Measurements from ENCODE around the gene PHYKPL.
"Not testable (repeated sequence)": the region's sequence is repeated elsewhere in the genome, so short reads cannot be mapped to it uniquely, and the experiment has no call there.

The PHYKPL gene

DNA sequence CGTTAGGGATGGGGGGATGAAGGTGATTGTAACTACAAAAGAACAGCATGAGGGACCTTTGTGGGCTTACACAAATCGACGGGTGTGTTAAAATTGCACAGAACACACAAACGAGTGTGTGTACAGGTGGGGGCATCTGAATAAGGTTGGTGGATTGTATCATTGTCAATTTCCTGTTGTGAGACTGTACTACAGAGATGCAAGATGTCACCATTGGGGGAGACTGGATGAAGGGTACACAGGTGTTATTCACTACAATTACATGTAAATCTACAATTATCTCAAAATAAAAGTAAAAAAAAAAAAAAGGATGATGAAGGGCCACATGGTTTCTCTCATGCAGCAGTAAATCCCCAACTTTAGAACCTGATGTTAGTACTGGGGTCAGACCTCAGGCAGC lies 31.4 kb upstream of the PHYKPL start:
- DNase-seq (ENCODE audit: low read depth) = no peak

DNA sequence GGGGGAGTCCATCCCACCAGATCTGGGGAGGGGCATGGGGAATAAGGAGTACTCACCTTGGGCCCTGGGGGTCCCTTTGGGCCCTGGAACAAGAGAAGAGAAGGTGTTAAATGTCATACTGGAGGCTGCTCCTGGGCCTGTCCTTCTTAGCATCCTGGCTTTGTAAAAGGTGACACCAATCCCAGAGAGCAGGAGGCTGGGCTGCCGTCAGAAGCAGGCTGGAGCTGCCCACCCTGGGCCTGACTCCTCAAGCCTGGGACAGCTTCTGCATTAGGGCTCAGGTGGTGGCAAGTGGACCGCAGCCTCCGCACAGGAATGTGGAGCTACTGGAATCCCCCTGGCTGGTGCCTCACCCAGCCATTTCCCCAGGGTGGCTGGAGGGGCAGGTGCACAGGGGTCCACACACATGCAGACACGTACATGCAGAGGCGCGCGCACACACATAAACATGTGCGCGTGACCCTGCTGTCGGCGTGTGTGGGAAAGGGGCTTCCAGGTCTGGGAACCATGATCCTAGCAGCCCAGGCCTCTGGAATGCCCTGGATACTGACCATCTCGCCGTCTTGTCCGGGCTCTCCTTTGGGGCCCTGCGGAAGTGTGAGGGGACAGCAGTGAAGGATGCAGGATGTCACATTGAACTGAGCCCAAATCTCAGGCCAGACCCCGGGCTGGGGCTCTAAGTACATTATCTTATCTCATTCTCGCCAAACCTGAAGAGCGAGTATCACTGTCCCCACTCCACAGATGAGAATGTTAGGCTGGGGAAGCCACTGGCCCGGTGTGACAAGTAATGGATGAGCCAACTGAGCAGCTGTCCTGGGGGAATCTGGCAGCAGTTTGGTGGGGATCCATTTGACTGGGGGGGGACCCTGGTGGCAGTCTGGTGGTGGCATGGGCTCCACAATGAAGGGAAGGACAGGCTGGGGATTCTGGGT lies 29.3 kb upstream of the PHYKPL start:
- no peak for DNase-seq (ENCODE audit: low read depth)

DNA sequence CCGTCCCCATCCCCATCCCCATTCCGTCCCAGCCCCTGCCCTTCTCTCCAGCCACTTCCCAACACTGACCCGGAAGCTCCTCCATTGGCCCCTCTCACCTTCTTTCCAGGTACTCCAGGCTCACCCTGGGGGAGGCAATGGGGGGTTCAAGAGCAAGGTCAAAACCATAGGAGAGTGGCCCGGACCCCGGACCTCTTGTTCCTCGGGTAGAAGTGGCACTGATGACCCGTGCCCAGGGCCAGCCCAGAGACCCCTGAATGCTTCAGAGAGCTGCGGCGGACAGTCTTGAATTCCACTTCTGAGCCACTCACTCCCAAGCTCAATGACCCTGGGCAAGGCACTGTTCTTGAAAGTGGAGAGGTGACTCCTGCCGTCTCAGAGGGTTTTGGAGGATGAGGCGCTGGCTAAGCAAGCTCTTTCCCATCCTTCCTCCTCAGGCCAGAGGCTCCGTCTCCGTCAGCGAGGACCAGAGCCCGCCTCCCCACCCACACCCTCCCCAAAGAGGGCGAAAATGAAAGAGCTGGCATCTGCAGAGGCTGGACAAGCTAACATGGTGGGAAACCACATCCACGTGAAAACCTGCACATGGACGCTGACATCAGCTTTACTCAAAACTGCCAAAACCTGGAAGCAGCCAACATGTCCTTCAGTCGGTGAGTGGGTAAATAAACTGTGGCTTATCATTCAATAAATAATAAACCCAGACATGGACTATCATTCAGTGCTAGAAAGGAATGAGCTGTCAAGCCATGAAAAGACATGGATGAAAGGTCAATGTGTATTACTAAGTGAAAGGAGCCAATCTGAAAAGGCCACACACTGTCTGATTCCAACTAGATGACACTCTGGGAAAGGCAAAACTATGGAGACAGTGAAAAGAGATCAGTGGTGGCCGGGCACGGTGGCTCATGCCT lies 27.3 kb upstream of the PHYKPL start:
- no peak for DNase-seq (ENCODE audit: low read depth)

DNA sequence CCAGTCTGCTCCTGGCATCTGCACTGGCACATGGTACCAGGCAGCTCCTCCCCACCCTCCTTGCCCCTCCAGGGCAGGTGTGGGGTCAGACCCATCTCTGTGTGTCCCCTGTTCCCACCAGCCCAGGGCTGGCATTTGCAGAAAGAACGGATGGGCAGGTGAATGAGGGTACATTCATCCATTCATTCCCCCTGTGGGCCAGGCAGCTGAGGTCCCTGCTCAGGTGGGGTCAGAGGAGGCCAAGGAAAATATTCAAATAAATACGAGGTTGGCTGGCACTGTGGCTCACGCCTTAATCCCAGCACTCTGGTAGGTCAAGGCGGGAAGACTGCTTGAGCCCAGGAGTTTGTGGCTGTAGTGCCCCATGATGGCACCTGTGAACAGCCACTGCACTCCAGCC lies 25.0 kb upstream of the PHYKPL start:
- DNase-seq (ENCODE audit: low read depth) = no peak

DNA sequence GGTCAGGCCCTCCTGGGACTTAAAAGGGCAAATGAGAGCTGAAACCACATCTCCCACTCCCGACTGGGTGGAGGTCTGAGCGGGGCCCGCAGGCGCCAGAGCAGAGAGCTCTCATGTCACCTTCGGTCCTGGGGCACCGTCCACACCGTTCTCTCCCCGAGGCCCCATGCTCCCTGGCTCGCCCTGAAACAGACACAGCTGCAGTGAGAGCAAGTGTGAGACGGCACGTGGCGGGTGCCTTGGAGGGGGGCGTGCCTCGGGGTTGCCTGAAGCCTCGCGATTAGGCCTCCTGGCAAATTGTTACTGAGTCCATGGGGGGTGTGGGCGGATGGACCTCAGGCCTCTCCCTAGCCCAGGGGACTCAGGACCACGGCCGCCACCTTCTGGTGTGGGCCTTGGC lies 24.1 kb upstream of the PHYKPL start:
- DNase-seq (ENCODE audit: low read depth) = no peak

DNA sequence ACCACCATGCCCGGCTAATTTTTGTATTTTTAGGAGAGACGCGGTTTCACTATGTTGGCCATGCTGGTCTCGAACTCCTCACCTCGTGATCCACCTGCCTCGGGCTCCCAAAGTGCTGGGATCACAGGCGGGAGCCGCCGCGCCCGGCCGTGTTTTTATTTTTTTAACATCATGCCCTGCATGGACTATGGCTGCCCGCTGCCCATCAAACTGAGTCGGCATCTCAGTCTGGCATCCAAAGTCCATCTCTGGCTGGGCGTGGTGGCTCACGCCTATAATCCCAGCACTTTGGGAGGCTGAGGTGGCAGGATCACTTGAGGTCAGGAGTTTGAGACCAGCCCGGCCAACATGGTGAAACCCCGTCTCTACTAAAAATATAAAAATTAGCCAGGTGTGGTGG lies 21.0 kb upstream of the PHYKPL start:
- DNase-seq (ENCODE audit: low read depth) = not testable (repeated sequence)

DNA sequence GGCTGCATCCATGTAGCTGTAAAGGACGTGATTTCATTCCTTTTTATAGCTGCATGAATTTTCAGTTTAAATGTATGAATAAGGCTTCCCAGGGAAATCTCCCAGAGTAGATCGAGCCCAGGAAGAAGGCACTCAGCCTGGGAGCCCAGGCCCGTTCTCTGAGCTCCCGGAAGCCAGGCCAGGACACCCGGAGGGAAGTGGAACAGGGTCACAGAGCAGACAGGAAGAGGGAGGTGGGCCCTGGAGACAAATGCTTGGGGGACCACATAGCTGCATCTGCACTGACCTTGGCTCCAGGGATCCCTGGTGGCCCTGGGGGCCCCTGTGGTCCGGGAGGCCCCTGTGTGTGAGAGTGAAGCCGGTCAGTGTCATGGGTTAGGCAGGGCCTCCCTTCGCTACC lies 19.7 kb upstream of the PHYKPL start:
- DNase-seq (ENCODE audit: low read depth) = no peak

DNA sequence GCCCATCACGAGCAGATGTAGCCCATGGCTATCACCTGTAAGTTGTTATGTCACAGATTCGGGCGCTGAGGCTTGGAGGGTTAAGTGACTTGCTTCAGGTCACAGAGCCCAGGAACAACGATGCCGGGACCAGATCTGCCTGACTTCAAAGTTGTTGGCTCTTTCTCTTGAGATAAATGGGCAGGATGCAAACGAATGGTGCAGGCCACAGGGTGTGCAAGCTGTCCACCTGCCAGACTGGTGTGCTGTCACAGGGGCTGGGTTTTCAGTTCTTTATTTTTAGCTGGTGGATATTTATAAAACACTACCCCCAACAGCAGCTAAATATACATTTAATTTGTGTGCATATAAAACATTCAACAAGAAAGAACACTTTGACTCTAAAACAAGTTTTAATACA lies 17.7 kb upstream of the PHYKPL start:
- DNase-seq (ENCODE audit: low read depth) = no peak

DNA sequence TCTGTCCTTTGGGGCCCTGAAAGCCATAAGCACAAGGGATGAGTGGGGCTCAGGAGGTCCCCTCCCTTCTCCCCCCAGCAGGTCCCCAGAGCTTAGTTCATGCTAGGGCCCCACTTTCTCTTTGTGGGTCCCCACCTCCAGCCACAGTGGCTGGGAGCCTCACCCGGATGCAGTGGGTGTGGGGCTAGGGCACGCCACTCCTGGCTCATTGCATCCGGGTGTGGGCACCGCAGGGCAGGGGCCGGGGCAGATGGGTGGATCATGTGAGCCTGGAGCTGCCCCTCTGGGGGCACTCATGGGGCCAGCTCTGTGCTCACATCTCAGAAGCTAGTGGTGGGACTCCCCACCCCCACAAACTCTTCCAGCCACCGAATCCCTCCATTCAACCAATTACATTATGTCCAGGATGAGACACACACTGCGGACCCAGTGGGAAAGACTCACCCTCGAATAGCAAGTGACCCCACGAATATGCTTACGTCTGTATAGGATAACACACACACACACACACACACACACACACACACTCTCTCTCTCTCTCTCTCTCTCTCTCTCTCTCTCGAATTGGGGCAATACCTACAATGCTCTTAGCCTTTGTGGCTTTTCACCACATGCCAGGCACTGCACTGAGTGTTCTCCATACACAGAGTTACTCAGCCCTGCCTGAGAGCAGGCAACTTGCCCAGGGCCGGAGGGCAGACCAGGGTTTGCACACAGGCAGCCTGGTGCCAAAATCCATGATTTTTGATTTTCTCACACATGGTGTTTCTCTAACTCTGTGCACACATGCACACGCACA lies 16.8 kb upstream of the PHYKPL start:
- no peak for DNase-seq (ENCODE audit: low read depth)

DNA sequence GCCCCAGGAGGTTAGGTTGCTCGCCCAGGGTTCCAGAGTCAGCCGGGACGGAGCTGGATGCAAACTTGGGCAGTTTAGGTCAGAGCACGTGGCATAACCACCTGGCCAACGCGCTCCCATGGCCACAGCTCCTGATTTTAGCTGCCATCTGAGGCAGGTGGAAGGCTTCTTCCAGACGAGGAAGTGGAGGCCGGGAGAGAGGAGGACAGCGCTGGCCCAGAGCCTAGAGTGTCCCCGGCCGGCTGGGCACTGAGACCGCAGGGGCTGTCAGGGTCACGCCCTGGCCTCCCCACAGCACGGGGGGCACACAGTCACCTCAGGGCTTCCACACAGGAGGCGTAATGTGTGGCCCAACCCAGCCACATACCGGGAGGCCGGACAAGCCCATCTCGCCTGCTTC lies 16.1 kb upstream of the PHYKPL start:
- DNase-seq (ENCODE audit: low read depth) = no peak

DNA sequence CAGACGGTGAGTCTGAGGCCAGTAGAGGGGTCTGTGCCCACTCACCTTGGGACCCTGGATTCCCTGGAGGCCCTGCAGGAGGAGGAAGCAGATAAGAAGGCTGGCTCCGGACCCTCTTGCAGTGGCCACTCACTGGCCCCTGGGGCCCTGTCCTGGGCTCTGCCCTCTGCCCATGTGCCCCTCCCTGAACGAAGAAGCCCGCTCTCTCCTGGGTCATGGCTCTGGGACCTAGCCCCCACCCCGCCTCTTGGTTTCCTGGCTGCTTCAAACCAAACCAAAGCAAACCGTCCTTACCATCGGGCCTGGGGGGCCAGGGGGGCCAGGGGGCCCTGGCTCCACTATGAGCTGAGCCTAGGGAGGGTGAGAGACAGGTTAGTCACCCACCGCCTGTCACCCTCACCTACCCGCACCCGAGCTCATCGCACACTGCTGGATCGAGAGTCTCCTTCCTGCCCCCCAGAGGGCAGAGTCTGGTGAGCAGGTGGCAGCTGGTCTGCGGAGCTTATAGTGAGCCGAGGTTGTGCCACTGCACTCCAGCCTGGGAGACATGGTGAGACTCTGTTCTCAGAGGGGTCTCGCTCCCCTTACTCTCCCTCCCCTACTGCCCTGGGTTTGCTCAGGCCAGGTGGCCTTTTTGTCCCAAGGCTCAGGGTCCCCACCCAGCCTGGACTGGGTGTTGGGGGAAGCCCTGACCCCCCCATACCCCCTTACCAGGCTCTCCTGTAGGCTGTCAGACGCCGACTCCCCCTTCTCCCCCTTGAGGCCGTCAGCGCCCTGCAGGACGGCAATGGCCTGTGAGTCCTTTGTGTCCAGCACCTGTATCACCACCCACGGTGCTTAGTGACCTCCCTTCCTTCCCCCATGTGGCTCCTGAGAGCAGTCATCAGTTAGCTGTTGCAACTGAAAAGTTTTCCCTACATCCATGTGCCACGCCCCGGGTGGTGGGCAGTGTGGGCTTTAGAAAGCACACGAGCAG lies 15.2 kb upstream of the PHYKPL start:
- DNase-seq (ENCODE audit: low read depth) = no peak

DNA sequence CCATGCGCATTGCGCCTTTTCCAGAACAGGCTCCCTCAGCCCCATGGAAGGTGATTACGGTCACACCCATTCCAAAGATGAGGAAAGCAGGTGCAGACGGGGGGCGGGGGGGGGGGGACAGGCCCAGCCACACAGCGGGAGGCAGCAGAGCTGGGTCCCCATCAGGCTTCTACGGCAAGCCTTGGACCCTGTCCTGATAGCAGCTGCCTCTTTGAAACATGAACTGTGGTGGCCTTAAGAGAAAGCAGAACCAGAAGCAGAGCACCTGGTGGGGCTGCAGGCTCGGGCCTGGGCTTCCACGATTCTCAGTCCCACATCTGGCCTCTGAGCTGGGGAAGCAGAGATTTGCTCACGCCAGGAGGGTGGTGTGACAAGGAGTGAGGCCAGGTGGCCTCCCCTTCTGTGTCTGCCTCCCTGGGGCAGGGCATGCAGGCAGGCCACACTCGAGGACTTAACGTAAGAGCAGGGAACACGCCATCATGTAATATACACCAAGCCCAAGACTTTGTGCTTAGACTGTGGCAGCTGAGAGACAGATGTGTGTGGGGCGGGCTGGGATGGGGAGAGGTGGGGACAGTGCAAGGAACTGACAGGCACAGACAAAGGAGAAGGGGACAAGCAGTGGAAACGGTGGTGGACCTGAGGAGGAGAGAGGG lies 14.2 kb upstream of the PHYKPL start:
- DNase-seq (ENCODE audit: low read depth) = no peak

DNA sequence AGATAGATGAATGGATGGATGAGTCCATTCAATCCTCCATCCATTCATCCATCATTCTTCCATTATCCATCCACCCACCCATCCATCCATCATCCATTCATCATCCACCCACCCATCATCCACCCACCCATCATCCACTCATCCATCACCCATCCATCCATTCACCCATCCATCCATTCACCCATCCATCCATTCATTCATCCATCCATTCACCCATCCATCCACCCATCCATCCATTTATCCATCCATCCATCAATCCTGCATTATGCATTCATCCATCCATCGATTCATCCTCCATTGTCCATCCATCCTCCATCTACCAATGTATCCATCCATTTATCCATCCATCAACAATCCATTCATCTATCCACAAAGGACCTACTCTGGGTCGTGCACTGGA lies 12.8 kb upstream of the PHYKPL start:
- DNase-seq (ENCODE audit: low read depth) = no peak

DNA sequence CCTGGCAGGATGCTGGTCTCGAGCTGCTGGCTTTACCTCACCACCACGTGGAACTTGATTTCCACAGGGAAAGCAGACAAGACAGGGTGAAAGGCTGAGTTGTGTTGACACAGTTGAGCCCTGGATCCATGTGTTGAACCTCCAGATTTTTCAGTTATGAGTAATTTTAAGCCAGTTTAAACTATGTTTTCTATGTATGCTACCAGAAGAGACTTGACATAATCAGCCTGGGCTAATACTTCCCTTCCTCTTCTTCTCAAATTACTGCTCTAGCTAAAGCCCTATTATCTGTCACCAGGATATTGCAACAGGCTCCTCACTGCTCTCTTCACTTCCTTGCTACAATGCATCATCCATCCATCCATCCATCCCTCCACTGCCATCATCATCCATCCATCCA lies 12.0 kb upstream of the PHYKPL start:
- DNase-seq (ENCODE audit: low read depth) = no peak

DNA sequence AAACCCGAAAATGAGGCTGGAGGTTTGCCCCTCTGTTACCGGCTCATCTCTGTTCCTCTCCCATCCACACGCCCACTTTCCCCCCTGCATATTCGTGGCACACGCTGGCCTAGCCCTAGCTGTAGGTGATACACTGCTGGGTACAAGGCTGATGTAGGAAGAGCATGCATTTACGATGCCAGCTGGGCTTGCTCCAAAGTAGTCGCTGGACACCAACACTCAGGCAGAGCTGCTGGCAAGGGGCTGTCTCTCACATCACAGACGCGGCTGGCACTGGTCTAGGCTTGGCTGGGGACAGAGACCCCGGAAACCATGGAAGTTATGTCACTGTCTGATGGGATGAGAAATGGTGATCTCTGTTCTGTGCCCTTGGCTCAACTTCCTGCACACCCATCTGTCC lies 9.8 kb upstream of the PHYKPL start:
- DNase-seq (ENCODE audit: low read depth) = no peak

DNA sequence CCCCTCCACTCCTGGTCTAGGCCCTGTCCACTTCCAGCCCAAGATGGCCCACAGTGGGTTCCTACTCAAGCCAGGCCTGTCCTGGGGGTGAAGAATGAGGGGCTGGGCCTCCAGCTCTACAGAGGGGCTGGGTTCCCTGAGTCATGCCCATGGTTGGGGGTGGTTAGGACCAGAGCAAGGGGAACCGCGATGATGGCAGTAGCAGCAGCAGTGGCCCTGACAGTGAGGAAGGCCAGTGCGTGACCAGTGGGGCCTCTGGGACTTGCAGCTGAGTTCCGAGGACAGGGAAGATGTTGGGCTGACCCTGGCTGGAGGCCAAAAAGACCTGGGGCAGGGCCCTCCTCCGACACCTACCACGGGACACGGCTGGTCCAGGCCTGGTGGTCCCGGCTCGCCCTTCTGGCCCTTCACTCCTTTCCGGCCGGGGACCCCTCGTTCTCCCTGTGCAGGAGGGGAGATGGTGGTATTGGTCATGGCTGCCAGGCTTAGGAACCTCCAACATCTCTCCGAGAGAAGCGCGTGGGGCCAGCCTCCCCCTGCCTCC lies 9.2 kb upstream of the PHYKPL start:
- DNase-seq (ENCODE audit: low read depth) = no peak

DNA sequence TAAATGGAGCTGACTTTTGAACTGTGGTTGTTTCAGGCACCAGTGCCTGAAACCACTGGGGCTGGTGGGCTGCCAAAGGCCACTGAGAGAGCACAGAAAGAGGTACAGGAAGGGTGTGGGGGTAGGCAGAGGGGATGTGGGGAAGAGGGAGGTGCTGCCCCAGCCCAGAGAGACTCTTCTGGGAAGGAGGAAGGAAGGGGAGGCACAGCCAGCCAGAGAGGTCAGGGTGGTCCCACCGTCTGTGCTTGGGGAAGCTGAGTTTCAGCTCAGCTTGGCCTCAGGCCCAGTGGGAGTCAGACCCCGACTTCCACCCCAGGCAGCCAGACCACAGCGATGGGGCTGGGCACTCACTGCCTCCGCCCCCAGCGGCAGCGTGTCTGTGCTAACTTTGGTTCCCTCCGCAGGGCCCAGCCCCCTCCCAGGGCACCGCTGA lies 8.6 kb upstream of the PHYKPL start:
- no peak for DNase-seq (ENCODE audit: low read depth)

DNA sequence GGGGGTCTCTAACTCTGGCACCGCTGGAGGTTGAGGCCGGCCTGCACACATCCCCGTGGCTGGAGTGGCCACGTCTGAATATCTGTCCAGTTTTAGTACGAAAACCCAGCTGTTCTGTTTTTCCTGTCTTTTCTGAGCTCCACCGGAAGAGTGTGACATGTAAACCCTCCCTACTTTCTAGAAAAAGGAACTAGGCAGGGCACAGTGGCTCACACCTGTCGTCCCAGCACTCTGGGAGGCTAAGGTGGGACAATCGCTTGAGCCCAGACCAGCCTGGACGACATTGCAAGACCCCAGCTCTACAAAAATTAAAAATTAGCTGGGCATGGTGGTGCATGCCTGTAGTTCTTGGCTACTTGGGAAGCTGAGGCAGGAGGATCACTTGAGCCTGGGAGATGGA lies 8.2 kb upstream of the PHYKPL start:
- no peak for DNase-seq (ENCODE audit: low read depth)

DNA sequence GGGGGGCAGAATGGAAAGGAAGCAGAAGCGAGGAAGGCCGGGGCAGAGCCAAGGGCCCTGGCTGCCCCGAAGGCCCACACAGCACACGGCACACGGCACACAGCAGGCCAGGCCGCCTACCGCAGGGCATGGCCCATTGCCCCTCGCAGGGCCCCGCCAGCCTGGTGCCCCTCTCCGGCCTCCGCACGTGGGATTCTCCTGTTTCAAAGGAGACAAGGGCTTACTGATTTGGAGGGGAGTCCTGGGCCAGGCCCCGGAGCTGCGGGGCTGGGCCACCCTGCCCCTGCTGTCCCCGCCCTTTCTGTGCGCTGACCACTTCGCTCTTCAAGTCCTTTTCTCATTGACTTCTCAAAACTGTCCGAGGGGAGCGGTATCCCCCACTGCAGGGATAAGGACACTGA lies 7.7 kb upstream of the PHYKPL start:
- DNase-seq (ENCODE audit: low read depth) = no peak

DNA sequence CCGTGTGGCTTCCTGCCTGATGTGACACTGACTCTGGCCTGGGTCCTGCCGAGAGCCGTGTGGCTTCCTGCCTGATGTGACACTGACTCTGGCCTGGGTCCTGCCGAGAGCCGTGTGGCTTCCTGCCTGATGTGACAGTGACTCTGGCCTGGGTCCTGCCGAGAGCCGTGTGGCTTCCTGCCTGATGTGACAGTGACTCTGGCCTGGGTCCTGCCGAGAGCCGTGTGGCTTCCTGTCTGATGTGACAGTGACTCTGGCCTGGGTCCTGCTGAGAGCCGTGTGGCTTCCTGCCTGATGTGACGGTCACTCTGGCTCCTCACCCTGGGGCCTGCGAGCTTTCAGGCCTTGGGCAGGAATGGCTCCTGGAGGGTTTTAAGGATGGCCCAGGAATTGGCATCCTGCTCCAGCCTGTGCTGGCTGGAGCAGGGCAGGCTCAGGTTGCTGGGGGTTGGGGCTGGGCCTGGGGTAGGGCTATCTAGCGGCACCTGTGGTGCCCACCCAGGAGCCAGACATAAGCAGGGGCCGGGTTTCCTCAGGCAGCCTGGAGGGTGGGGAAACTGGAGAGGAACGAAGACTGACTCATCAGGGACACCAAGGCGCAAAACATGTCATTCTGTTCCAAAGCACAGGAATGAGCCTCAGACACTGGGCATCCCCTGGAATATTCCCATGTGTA lies 7.2 kb upstream of the PHYKPL start:
- not testable (repeated sequence) for DNase-seq (ENCODE audit: low read depth)
